Measurements from ENCODE around the gene TRAF6. TPM values are rescaled to one million over a fixed set of nuclear protein-coding genes. Genes with fewer than 3 reads are reported as not detected.

Gene TRAF6
- total RNA-seq, 1 experiment from 2014 or later, result 6.6 TPM

GRCh38 chr11:36475192-36475591 is 34.9 kb downstream of the TRAF6 start:
- DNase-seq (ENCODE audit: low spot score), result no peak
- Mint-ChIP-seq H3K36me3 (no peaks in the 10 kb centered on the region), H3K27ac (no peak overlapping the region), H3K27me3 (ENCODE audit: low read depth) (peaks cover 16% of the 10 kb centered on the region), H3K4me3 (no peak overlapping the region), H3K9me3 (no peaks in the 10 kb centered on the region), H3K4me1 (no peaks in the 10 kb centered on the region)
- ChIA-PET CTCF (interaction anchor here (1.2 kb wide), 1 partner anchor 183 kb away, joined by 4 read pairs; no protein-coding TSS in a partner anchor), POLR2A (no interaction called here)
- no peak for TF ChIP-seq NFE2L1 (CRISPR knock-in tag; IDR thresholded peaks at IDR 0.05)
- no peak for TF ChIP-seq E2F4 (CRISPR knock-in tag; IDR thresholded peaks at IDR 0.05; ENCODE audit: borderline replicate concordance, low read depth)
- no peak for TF ChIP-seq NFATC4 (CRISPR knock-in tag; IDR thresholded peaks at IDR 0.05)
- TF ChIP-seq IRF1 (CRISPR knock-in tag; IDR thresholded peaks at IDR 0.05), result no peak
- no peak for TF ChIP-seq MAX (CRISPR knock-in tag; IDR thresholded peaks at IDR 0.05)
- TF ChIP-seq NR3C1 (CRISPR knock-in tag; conservative IDR thresholded peaks at IDR 0.05; ENCODE audit: low read depth), result no peak
- no peak for TF ChIP-seq MXD4 (CRISPR knock-in tag; IDR thresholded peaks at IDR 0.05; ENCODE audit: borderline replicate concordance)
- TF ChIP-seq AR (CRISPR knock-in tag; IDR thresholded peaks at IDR 0.05), result no peak
- no peak for TF ChIP-seq CBFB (CRISPR knock-in tag; IDR thresholded peaks at IDR 0.05; ENCODE audit: low read depth)
- TF ChIP-seq FOXP4 (CRISPR knock-in tag; IDR thresholded peaks at IDR 0.05), result no peak
- TF ChIP-seq ATF6 (CRISPR knock-in tag; IDR thresholded peaks at IDR 0.05), result no peak
- no peak for TF ChIP-seq ESRRA (CRISPR knock-in tag; IDR thresholded peaks at IDR 0.05; ENCODE audit: borderline replicate concordance)
- TF ChIP-seq AFF4 (CRISPR knock-in tag; IDR thresholded peaks at IDR 0.05; ENCODE audit: borderline replicate concordance), result no peak
- TF ChIP-seq SMAD4 (CRISPR knock-in tag; IDR thresholded peaks at IDR 0.05), result no peak
- no peak for TF ChIP-seq FOXK1 (CRISPR knock-in tag; IDR thresholded peaks at IDR 0.05)
- TF ChIP-seq TP53 (CRISPR knock-in tag; IDR thresholded peaks at IDR 0.05), result no peak
- TF ChIP-seq CTCF (IDR thresholded peaks at IDR 0.05), result no peak
- TF ChIP-seq JUN (CRISPR knock-in tag; IDR thresholded peaks at IDR 0.05), result no peak
- ATAC-seq, result no peak
